CD1c-positive myeloid dendritic cell (primary cell): ENCODE measurements around the gene KIAA1217.
"Not testable (repeated sequence)": the region's sequence is repeated elsewhere in the genome, so short reads cannot be mapped to it uniquely, and the experiment has no call there.

ENCODE experiments used
- DNase-seq: peaks from one replicate; pipeline ENCODE4 v3.0.0-alpha.2; 2016; ENCODE audit errors: extremely low spot score

The KIAA1217 gene

DNA sequence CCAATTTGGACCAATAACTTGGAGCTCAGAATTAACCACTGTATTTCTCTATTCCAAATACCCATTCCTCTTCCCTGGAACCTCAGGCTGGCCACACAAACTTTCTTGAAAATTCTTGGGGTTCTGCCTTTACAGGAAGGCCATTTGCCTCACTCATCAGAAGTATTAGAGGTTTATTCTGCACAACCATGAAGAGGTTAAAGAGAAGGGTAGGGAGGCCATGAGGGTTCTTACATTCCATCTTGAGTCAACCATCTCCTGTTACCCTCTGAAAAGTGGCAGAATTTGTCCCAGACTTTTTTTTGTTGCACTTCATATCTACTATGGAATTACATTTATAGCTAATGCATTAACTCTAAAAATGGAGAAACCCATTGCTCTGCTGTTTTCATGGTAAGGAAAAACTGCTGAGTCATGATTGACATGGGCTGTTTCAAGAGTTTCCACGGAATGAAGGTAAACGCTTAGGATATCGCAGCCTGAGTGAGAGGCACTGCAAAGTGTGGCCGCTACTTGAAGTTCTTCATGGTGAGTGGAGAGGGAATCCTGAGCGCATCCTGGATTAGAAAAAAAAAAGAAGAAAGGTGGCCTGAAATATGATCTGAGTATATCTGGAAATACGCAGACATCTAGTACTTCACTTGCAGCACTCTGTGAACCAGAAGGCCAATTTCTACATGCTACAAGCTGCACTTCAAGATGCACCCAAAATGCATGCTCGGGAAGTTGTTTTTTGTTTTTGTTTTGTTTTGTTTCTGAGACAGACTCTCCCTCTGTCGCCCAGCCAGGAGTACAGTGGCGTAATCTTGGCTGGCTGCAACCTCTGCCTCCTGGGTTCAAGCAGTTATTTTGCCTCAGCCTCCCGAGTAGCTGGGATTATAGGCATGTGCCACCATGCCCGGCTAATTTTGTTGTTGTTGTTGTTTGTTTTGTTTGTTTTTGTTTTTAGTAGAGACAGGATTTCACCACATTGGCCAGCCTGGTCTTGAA lies 83.7 kb downstream of the KIAA1217 start:
- no peak for DNase-seq

DNA sequence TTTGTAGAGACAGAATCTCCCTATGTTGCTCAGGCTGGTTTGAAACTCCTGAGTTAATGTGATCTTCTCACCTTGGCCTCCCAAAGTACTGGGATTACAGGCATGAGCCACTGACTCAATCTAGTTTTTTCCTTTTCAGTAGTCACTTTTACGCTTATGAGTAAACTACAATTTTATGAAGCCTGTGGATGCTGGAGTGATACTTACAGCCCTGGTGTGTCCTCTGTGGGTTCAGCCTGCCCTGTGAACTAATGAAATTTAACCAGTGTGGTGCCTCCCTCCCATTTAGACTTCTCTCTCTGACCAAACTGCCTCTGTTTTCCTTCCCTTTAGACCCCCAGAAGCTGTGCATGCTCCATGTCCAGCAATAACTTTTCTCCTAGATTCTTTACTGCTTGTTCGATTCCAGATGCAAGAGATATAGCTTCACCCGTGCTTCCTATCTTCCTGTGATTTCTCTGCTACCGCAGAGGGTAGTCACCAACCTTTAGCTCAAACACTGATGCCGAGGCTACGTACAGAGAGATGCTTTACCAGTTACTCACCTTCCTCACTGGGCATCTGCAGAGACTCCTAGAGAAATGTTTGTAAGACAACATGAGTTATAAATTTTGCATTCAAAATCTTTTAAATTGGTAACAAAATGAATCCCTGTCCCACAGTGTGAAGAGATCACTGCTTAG lies 90.8 kb downstream of the KIAA1217 start:
- DNase-seq, result no peak

DNA sequence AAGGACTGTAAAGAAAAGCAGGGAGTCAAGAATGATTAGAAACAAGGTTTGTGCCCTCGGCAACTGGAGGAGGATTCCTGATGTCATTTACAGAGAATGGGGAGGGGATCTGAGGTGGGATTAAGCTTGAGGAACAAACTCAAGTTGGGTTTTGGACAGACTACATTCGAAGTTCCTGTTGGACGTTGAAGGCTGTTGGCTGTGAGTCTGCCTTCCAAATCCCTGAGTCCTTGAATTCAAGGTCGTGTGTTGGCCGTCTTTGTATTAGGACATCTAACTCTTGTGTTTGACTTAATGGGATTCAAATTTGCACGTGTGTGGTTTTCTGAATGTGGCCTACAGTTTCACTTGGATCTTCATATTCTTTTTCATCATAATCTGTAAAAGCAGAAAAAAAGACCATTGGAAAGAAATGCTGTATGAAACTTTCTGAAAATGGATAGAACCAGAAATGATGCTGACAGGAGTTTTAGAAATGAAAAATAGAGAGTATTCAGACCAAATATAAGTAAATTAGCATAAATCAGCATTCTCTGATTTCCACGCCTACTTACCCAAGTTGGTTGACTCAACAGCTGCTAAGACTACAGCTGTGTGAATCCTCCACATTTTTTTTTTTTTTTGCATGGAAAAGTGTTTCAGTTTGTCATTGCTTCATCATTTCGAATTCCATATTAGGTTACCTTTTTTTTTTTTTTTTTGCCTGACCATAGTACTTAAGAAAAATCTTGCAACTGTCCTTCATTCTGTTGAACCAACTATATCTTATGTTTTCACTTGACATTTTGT lies 94.8 kb downstream of the KIAA1217 start:
- DNase-seq, result no peak

DNA sequence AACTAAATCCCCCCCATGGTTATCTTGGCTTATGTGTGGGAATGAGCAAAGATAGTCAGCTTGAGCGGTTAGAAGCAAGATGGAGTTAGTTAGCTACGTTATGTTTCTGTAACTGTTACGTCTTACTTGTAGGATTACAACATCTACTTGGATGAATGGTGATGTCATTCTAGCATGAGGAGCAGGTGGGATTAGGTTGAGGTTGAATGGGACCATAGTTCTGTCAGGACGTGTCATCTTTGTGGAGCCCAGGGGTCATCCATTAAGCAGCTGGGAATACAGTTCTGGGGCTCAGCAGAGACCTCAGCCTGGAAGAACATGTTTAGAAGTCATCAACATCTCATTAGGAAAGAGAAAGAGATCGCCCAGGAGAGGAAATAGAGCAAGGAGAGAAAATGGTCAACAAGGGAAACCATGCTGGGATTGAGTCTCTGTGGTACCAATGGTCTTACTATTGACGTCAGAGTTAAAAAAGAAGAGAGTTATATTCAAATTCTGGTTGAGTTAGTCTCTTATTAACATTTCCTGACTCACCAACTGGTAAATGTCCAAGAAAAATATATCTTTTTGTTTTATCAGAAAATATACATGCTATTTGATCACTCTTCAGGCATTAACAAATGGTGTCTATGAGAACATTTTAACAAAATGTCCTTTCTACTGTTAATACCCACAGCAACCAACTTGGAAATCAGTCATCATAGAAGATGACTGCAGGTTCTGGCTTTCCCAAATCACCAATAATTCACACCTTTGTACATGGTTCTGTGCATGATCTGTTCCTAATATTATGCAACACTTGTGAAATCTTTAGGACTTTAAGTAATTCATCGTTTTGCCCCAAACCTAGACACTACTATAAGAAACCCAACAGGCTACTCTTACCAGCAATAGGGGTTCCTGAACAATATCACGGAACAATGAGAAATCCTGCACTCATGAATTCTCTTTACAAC lies 96.9 kb downstream of the KIAA1217 start:
- no peak for DNase-seq

DNA sequence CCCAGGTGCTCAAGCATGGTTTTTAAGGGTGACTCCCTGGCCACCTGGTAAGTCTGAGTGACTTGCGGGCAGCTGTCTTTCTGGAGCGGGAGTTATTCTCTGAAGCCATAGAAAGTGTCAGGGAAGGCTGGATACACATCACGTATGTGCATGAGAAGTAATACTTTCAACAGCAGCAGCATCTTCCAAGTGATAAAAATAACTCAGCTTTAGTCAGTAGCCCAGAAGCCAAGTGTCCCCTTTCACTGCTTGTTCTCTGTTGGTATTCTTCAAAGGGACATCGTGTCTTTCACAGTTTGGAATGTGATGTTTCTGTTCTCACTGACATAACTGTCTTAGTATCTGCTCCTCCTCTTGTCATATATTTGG lies 97.6 kb downstream of the KIAA1217 start:
- no peak for DNase-seq

DNA sequence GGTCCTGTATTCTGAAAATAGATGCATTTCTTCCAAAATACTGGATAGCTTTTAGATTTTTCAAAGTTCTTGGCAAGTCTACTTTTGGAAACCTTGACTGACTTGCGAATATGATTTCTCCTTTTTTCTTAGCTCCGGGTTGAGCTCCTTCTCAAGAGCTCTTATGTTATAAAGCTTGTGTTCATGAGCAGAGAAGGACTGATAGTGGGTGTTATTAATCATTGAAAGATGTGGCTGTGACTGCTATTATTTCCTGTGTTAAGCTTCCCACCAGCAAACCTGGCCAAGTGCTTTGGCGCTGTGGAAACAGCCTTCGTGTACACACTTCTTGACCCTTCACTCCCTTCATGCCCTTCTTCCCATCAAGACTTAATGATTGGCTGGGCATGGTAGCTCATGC lies 98.2 kb downstream of the KIAA1217 start:
- no peak for DNase-seq

DNA sequence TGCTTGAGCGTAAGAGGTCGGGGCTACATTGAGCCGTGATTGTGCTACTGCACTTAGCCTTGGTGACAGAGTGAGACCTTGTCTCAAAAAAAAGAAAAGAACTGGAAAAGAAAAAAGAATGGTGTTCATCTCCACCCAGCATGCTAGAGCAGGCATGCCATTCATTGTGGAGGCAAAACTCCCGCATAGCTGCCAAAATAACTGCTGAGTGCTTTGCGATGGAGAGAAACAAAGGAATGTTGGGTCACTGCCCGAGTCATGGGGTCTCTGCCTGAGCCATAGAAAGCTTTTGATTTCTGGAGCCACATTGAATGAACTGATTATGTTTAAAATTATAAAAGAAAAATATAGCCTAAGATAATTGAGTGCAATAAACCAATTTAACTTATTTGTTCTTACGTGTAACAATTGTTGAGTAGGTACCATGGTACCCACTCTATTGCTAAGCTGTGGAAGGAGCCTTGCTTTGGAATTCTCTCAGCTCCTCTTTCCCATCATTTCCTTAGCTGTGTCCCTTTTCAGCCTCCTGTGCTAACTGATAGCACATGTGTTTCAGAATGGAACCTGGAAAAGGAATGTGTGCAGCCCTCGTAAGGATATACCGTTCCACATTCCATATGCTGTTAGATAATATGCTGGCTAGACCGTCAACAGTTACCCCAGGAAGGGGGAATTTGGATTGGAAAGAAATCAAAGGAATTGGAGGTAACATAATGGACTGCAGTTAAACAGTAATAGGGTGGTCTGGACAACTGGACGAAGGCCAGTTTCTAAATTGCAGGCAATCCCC lies 99.0 kb downstream of the KIAA1217 start:
- no peak for DNase-seq

DNA sequence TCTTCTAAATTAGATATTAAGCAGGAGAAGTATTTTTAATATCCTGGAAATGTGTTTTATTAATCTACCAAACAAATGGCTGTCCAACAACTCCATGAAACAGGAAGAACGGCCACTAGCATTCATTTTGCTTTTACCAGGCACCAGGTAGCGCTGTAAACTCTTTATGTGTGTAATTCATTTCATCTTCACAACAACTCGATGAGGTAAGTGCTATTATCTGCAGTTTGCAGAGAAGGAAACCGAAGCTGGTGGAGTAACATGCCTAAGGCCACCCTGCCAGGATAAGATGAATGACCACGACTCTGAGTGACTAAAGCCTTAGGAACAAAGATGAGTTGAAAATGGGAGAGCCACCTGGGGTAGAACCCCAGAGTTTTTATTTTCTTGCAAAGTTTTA lies 101.2 kb downstream of the KIAA1217 start:
- DNase-seq, result no peak

DNA sequence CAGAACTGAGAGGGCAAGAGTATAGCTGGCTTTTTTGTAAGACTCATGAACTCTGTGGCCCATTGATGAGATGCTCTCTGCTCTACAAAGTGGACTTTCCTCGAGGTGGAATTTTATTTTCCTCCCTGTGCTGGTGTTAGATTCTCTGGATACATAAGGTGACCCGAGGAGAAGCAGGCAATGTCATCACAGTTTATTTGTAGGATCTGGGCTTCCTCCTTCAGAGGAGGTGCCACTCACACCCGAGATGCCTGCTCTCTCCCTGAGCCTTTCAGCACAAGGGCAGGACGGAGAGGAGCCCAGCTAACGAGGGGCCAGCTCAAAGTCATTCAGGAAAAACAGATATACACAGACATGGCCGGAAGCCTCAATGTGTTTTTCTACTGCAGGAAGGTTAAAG lies 103.0 kb downstream of the KIAA1217 start:
- no peak for DNase-seq

DNA sequence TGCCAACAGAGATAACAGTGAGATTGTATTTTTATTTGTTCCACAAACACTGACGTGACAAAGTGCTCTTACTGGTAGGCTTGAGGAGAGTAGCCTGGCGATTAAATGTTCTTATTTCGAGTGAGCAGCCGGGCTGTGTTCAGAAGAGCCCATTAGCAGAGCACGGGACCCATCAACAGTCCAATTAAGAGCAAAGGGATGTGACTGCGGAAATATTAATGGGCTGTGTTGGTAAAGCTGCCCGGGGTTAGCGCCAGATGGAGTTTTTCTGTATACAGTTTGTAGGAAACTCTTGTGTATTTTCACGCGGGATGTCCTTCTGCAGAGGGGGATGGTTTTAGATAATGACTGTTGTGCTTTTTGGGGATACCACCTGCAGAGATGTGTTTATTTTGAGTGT lies 104.3 kb downstream of the KIAA1217 start:
- DNase-seq, result no peak

DNA sequence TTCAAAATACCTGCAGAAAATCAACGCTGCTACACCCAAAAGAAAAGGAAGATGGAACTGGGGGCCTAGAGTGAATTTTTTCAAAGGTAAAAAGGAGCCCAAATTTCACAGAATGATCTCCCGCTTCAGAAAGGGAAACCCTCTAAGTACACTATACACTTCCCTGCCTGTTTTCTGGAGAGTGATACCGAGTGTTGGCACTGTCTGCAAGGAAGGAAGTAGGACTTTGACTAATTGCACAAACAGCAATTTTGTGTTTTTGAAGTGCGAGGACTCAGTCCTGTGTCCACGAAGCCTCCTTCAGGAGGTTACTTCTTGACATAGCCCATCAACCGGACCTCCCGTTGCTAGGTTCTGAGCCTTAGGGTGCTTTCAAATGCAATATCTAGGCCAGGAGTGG lies 106.3 kb downstream of the KIAA1217 start:
- no peak for DNase-seq

DNA sequence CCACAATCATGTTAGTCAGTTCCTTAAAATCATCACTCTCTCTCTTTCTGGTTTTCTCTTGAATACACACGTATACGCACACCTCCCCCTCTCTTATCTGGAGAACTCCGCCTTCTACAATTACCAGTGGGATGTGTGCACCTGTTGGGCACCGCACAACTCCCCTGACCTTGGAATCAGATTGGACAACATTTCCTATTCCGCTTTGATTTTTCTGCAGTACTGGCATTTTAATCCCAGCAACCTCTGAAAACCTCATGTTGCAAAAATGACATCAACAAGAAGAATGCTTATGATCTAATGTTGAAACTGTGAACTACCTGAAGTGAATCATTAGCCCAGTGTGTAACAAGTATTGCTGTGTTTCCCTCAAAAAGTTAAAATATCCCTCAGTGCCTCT lies 109.6 kb downstream of the KIAA1217 start:
- DNase-seq, result no peak

DNA sequence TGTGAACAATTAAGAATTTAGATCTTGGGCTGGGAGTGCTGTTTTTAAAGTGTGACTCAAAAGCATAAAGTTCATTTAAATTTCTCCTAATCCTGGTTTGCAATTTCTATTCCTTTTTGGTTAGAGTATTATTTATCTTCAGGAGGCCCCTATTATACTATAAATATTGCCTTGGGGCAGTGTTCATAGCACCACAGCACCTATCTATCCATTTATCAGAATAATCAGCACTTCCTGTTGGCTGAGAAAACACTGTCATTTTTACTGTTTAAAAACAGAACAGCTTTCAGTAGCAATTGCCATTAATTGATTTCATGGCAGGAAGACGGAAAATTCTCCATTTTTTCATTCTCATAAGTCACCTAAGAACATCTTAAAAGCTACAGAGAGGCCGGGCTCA lies 111.4 kb downstream of the KIAA1217 start:
- no peak for DNase-seq

DNA sequence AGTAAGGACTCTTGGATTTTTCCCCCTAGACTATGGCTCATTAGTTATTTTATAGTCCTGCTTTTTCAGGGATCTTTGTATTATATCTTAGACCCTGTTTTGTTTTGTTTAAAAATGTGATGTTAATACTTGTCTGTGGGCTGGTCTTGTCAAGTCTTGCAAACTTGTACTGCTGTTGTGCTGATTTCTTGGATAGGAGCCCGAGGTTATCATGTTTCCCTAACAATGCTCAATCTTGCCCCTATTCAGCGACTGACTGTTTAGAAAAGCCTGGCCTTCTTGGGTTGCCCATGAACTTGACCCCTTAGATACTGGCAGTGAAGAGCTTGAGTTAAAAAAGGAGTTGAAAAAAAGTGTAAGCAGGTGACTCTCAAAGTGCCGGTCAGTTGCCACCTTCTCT lies 115.7 kb downstream of the KIAA1217 start:
- no peak for DNase-seq

DNA sequence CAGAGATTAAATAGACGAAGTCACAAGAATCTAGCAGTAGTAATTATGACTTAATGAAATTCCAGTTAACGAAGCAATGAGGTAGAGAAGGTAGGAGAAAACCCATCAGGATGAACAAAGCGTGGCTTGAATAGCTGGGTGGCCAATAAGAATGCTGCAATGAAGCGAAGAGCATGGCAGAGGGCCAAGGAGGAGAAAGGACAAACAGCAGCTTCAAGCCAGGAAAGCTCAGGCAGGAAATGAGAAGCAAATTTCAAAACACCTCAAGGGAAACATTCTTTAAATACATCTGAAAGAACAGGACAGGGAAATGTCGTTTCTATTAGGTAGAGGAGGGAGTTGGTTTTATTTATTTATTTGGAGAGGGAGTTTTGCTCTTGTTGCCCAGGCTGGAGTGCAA lies 122.5 kb downstream of the KIAA1217 start:
- no peak for DNase-seq

DNA sequence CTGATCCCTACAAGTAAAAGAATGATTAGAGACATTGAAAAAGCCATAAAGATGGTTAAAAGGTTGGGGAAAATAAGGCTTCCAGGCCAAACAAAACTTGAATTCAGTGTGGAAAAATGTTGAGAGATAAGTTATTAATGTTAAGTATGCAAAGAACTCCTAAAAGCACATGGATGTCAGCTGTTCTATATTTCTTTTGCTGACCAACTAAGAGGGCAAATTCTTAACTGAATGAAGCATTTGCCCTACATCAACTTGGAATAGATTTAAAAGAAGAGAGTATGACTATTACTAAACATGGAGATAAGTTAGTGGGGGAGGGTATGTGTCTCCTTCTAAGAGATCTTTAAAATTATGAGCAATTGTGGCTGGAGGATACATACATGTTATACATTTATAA lies 124.8 kb downstream of the KIAA1217 start:
- no peak for DNase-seq

DNA sequence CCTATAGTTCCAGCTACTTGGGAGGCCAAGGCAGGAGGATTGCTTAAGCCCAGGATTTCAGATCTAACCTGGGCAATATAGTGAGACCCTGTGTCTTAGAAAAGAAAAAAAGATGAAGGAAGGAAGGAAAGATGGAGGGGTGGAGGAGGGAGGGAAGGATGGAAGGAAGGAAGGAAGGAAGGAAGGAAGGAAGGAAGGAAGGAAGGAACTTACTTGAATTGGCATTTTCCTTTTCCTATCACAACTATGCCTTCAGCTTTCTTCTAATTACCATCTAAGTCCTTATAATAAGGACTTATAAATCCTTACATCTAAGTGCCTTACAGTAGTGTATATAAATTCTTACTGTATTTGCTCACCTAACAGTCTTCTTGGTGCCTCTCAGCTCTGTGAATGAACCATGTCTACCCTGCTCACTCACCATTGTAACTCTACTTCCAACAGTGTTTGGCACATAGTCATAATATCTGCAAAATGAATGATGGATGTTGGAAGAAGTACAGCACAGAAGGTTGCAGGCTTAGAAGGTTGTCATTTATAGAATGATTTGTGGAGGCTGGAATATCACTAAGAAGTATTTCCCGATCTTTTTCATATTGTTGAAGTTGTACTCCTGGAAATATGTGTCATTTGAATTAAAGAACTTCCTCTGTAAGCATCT lies 125.5 kb downstream of the KIAA1217 start:
- DNase-seq, result no peak

DNA sequence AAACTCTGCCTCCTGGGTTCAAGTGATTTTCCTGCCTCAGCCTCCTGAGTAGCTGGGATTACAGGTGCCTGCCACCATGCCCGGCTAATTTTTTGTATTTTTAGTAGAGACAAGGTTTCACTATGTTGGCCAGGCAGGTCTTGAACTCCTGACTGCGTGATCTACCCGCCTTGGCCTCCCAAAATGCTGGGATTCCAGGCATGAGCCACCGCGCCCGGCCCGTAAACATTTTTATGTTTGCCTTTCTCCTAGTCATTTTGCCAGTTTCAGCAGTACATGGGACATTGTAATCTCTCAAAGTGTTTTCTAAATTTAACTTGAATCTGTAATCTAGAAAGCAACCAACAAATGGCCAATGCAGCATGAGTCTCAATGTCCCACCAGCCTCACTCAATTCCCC lies 128.8 kb downstream of the KIAA1217 start:
- DNase-seq, result not testable (repeated sequence)

DNA sequence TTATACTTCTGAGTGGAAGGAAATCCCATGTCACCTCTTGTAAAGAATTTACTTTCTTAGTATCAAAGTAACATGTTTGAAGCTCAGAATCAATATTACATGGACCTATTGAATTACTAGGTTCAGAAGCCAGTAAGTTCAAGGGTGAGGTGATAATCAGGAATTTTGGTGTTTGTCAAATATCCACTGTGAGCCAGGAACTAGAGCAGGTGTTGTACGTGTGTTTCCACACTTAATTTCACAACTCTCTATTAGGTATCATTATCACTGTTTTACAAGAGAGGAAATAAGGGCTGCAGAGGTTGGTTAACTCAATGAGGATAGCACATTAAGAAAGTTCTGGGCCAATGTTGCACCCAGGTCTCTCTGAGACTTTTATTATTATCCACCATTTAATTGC lies 130.4 kb downstream of the KIAA1217 start:
- DNase-seq, result no peak

DNA sequence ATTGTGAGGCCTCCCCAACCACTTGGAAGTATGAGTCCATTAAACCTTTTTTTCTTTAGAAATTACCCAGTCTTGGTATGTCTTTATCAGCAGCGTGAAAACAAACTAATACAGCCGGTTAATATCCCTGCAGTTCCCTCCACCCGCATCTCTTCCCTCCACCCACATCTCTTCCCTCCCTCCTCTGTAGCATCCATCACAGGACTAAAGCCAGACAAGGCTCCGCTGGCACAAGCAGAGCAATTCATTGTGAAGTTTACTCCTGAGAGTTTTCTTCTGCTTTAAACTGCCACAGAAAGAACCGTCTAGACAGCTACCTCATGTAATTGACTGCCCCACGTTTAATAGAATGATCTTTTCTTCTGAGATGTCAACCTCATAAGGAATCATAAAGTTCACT lies 131.5 kb downstream of the KIAA1217 start:
- DNase-seq, result no peak
